HG03457 (cell line): ENCODE results near the gene POU6F1.

Experiments used
- ATAC-seq: cut with Tn5 transposase; IDR thresholded peaks from one replicate; pipeline ENCODE4 v1.9.1; 2021; ENCODE audit warnings: moderate number of reproducible peaks; ENCODE audit not compliant: unreplicated experiment

The POU6F1 gene

DNA sequence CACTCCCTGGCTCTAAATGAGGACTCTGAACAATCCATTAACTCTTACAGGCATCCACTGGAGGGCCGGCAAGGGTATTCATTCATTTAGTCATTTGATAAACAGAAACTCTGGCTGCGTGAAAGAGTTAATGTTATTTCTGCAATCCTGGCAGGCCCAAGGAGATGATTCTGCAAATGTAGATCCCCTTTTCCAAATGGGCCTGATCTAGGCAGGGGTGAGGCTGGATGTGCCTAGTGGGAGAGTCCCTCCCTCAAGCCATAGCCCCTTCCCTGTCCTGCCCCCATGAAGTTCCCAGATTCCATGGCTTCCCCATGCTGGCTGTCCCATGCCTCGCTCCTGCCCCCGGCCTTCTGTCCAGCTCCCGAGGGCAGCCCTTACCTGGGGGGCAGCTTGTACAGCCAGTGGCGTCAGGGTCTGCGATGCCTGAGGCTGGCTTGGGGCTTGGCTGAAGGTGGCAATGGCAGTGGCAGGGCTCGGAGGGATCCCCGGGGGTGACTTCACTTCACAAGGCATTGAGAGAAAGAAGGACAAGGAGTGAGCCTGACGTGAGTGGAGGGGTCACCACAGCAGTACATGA, 18.4 kb downstream of the POU6F1 start:
- ATAC-seq, result no peak

DNA sequence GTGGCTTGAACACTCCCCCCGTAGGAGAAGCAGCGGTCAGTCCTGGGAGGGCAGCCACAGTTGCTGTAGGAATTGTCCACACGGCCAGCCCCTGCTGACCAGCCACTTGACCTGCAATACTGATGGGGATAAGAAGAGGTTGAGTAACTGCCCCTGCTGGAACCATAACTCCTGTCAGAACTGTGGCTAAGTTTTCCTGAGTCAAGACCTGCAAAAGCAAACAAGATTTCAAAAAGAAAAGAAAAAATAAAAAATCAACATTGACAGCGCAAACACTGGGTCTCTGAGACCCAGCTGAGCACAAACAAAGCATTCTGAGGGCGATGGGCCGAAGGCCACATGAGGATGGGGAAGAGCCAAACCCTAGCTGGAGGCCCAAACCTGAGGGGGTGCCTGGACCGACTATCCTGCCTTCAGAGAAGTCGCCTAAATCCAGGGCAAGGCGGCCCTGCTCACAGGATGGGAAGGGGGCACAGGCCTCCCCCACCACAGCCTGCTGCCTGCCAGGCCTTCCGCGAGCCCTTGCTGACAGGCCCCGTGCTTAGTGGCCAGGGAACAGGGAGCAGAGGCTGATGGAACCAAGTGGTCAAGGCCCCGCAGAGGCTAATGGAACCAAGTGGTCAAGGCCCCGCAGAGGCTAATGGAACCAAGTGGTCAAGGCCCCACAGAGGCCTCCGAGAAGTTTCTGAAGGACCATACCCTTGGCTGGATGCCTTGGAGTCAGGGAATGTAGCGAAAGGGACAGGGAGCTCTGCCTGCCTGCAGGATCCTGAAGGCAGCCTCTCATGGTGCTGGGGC, 19.1 kb downstream of the POU6F1 start:
- ATAC-seq, result no peak

DNA sequence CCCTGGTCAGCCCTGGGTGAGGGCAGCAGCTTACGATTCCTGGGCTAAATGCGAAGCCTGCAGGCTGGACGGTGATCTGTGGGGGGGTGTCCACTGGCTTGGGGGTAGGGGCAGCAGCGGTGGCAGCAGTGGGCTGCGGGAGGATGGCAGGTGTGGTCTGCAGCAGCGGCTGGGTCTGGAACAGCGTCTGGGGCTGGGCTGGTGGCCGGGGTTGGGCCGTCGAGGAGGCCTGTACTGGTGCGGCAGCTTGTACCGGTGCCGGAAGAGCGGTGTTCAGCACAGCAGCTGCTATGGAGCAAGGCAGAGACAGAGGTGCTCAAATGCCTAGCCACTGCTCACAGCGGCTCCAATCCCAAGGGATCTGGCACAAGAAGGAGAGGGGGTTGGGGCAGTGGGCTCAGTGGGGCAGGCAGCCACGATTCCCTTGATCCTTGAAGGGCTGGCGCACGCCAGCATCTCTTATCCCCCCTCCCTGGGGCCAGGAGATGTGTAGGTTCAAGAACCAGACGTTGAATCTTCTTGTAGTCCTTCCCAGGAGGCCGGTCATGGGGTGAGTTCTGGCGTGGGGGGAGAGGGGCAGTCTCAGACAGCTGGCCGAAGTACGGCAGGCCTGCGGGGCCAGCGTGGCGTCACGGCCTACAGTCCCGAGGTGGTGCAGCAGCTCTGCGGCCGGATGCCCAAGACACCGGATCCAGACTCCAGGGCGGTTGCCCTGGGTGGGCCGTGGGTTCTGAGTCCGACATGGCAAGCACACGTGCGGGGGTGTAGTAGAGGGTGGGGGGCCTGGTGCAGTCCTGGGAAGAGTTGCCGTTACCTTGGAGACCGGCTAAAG, 19.9 kb downstream of the POU6F1 start:
- ATAC-seq, result no peak

DNA sequence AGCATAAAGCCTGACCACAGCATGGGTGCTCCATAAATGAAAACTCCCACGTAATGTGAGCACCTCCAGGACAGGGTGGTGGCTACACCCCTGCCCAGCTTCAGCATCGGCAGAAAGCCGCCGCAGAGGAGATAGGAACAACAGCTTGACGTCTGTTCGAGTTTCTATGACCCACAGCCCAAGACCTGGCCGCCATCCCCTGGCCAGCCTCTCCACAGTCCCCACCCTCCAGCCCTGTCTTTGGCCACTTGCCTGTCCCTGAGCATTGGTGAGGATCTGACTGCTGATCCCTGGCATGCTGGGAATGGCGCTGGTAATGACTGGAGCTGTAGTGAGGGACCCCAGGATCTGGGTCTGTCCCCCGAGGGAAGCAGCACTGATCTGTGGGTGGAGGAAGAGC, 21.3 kb downstream of the POU6F1 start:
- no peak for ATAC-seq

DNA sequence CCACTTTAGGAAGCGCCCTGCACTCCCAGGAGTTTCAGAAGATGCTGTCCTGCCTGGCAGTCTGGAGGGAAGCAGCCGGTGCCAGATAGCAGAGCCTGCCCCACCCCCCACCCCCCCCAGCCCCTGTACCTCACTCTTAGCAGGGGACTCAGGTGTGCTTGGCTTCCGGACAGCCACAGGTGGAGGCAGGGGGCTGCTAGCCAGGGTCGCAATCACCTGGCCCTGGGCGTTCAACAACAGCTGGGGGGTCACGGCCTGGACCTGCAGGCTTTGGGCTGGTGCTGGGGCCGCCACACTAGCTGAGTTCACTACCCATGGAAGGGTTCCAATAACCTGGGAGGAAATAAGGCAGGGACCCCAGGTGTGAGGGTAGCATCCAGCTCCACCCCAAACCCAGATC, 22.0 kb downstream of the POU6F1 start:
- no peak for ATAC-seq

DNA sequence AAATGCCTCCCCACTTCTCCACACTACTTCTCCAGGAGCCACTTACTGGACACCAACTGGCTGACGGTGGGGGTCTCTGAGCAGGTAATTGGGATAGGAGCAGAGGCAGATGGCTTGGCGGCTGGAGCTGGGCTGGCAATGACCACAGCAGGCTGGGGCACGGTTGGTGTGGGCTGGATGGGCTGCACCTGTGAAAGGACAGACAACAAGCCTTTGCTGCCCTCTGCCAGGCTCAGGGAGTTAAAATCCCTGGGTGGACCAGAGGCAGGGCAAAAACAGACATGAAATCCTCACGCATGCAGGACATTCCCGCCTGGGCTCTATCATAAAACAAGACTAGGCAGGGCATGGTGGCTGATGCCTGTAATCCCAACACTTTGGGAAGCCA, 25.6 kb downstream of the POU6F1 start:
- ATAC-seq, result no peak

DNA sequence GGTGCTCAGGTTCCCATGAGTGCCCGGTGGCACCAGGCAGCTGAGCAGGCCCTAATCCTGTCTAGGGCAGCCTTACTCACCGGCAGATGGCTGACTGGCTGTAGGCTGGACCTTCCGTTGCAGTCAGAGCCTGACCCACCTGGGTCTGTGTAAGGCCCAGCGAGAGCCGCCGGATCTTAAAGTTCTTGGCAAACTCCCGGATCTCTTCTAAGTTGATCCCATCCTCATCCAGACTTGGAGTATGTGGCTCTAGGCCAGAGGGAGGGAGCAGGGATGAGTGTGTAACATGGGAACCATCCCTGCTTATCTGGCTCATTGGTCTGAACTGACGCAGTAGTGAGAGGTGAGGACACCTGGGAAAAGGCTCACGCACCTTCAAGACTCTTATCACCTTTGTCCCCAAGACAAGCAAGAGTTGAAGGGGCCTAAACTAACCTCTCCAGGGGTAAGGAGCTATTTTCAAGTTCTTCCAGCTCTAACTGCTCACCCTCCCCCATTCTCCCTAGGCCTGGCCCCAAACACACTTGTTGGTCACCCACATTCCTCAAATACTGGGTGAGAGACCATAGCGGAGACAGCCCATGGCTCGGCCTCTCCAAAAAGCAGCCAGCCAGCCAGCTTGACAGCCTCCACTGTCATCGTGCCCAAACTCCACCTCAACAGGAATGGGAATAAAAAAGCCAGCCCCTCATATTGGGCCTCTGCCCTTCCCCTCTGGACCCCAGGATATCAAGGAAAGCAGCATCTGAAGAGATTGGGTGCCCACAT, 26.2 kb downstream of the POU6F1 start:
- no peak for ATAC-seq

DNA sequence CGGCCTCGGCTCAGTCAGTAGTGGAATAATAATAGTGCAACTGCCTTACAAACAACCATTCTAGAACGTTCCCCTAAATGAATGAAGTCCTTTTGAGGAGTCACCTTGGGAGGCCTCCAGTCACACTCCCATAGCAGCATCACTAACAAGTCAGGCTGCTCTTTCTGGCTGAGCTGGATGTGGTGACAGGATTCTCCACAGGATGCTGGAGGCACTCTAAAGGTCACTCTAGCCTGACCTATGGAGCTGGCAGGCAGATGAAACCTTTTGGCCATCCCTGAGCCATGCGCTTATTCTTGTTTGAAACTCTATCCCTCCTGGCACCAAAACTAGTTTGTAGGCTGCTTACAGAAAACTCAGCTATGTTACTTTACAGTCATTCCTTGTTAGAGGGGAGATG, 27.0 kb downstream of the POU6F1 start:
- ATAC-seq, result no peak

DNA sequence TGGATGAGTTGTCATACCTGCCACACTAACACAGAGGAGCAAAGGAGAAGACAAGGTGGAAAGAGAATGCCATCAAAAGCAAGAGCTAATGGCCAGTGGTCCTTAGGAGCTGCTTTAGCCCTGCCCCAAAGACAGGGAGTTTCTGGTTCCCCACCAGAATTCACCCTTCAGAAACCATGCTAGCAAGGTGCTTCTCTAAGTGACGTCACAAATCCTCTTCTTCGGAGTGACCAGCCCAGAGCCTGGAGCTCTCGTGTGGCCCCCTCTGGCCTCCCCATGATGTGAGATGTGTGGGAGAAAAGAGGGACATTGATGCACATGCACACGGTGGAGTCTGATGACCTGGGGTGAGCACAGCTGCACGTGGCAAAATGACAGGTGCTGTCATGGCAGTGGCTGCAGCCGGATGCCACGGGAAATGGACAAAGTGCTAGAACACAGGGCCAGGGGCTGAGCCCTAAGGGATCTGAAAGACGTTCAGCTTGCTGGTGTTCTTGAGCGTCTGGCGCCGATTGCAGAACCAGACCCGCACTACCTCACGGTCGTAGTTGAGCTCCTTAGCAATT, 28.0 kb downstream of the POU6F1 start:
- no peak for ATAC-seq

DNA sequence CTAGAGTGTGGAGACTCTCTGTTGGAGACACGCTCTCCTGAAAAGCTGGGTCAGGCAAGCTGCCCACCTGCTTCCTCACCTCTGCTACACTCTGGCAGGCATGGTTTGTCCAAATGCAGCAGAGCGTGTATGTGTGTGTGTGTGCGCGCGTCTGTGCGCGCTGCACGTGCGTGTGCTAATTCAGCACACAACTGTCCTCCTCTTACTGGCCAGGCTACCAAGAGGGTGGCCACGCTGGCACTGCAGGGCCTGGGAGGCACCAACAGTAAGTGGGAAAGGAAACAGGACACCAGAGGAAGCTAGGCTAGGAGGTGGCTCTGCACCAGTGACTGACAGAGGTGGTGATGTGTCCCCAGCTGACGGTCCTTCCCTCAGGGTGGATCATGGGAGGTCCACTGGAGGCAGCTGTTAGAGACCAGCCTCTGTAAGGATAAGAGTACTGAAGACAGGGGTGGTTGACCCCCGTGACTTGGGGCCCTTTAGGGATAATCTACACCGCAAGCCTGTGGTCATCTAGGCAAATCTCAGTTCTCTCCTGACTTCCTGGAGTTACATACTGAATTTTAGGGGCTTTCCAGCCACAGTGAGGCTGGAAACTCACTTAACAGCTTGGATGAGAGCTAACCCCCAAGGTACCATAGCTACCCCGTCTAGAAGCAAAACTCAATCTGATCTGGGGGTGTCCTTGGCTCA, 29.4 kb downstream of the POU6F1 start:
- peak; percentile 55 for ATAC-seq

DNA sequence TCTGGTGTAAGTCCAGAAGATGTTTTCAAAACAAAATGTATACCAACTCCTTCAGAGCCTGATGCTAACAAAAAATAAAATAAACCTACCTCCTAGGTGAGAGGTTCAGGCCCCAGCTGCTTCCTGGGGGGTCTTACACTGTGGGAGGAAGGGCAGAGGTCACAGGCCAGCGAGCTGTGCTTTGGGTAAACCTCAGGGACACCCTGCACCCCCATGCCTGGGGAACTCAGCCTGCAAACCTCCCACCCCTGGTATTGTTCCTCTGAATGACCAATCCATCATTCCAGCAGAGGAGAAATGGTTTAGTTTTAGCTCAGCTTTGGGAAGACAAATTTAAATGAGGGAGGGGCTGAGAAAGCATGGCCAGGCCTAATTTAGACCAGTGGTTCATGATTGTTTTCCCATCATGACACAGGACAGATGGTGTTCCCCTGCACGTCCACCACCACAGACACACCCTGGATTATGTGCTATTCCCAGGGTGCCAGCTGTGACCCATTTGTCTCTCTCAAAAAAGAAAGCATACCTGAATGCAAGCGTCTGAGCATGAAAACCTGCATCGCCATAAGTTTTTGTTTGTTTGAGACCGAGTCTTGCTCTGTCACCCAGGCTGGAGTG, 30.4 kb downstream of the POU6F1 start:
- ATAC-seq, result no peak

DNA sequence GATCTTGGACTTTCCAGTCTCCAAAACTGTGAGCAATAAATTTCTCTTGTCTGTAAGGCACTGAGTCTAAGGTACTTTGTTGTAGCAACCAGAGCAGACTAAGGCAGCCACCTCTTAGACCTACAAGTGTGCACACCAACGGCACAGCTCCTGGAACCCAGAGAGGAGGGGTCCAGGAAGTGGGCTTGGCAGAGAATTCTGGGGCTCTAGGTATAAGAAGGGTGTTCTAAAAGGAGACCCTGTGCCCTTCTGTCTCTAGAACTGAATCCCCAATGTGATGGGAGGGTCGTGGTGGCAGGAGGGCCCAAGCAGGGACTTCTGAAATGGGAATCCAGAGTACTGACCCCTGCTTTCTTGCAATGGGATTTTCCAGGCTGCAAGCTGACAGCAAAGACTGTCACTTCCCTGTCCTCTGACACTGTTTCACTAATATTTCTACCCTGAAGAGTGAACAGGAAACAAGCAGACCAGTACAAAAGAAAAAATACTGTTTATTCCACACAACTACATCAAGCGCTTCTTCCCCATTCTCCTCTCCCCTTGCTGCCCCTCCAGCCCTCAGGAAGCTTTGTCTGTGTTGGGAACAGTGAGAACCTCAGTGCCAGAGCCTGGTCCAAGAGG, 31.3 kb downstream of the POU6F1 start:
- ATAC-seq, result no peak

DNA sequence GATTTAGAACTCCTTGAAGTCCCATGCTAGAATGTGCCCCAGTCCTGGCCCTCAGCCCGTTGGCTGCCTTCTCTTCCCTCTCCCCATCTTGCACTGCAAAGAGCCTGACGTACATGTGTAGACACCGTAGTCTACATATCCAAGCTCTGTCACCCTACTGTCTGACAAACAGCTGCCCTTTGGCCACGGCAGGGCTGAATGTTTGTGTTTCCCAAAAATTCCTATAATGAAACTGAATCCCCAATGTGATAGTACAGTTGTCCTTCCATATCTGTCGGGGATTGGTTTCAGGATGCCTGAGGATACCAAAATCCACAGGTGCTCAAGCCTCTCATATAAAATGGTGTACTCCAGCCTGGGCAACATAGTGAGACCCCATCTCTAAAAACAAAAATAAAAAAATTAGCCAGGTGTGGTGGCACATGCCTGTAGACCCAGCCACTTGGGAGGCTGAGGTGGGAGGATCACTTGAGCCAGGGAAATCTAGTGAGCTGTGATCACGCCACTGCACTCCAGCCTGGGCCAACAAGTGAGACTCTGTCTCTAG, 32.6 kb downstream of the POU6F1 start:
- no peak for ATAC-seq

DNA sequence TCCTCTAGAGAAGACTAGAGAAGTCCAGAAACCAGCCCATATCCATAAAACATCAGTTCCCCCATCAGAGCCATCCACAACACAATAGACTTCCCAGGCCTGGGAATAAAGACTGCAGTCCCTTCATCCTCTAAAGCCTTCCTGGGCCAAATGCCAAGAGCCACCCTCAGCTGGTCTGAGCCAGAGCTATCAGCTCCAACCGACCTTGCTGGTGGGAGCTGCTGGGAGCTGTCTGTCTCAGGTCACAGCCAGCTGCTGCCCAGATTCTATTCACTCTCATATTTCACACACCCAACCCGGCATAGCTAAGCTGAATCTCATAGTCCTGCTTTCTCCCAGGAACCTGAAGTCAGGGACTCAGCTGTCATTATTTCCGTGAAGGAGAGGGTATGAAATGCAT, 34.0 kb downstream of the POU6F1 start:
- no peak for ATAC-seq

DNA sequence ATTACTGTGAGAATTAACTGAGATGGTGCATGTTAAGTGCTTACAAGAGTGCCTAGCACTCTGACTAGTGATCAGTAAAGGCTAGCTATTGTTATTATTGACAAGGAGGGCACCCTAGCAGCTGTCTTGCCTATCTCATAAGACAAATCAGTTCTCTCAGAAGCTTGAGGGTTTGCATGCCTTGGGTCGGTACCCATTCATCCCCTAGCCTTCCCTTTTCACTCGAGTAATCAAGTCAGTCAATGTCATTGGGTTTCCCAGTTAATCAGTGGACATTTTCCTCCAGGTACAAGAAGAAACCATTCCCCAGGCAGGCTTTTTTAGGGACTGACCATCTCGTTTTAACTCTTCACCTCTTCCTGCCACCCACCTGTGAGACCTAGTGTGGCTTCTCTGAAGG, 34.5 kb downstream of the POU6F1 start:
- no peak for ATAC-seq

DNA sequence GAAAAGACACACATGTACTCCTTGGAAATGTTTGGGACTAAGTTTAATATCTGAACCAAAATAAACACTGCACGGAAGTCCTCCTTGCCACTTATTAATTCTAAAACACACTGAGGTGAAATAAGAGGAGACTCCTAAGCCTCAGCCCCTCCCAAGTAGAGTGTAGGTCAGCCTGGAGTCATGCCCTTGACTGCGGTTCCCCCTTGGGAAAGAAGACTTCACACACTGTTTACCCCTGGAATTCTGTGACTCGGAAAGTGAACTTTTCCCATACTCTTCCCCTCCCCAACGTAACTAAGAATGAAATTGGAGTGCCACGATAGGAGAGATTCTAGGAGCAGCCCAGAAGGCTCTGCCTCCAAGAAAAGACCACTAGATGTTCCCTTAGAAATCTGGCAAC, 36.3 kb downstream of the POU6F1 start:
- no peak for ATAC-seq

DNA sequence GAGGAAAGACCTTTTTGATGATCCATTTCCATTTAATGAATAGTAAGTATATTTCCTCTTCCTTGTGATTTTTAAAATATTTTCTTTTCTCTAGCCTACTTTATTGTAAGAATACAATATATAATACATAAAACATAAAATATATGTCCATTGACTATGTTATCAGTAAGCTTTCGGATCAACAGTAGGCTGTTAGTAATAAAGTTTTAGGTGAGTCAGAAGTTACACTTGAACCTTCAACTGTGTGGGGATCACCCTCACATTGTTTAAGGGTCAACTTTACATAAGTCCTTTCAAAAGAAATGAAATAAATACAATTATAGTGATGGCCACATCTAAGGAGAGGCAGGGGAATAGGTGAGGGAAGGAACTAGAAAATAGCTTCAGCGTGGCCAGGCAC, 40.0 kb downstream of the POU6F1 start:
- no peak for ATAC-seq

DNA sequence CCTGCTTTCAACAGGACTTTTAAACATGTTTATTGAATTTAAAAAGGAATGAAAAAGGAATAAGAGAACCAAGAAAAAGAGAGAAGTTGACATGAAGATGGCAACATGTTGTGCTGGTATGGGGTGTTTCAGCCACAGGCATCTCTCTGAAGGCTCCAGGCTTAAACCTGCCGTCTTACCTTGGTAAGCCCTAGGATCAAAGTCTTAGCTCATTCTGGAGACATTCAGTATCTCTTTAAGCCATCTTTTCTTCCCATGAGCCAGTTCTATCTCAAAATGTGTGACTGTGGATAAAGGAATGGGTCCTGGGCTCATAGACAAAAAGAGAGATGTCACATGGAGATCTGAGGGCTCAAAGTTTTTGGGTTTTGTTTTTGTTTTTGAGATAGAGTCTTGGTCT, 43.4 kb downstream of the POU6F1 start:
- ATAC-seq, result no peak
